Right hindlimb (tissue), 1 donor: ENCODE measurements around the gene SLC13A2.

ENCODE experiments used
- DNase-seq: peaks from one replicate; pipeline ENCODE4 v3.0.0-alpha.2; 2018

The SLC13A2 gene

DNA sequence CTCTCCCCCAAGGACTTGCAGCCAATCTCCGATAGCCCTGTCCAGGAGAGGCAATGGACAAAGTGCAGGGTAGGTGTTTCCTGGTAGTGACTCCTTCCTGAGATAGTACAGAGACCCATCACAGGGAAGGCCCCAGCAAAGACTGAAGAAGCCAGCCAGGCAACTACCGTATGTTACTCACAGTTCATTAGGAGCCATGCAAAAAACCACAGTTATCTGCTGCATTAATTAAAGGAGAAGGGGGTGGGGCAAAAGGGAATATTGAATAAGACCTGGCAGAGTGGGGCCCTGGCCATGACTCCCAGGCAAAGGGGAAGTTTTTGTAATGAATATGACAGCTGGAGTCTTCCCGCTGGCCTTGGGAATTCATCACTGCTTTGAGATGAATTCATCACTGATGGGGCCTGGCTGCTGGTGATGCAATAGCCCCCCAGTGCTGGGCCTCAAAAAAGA lies 2.5 kb upstream of the SLC13A2 start:
- no peak for DNase-seq

DNA sequence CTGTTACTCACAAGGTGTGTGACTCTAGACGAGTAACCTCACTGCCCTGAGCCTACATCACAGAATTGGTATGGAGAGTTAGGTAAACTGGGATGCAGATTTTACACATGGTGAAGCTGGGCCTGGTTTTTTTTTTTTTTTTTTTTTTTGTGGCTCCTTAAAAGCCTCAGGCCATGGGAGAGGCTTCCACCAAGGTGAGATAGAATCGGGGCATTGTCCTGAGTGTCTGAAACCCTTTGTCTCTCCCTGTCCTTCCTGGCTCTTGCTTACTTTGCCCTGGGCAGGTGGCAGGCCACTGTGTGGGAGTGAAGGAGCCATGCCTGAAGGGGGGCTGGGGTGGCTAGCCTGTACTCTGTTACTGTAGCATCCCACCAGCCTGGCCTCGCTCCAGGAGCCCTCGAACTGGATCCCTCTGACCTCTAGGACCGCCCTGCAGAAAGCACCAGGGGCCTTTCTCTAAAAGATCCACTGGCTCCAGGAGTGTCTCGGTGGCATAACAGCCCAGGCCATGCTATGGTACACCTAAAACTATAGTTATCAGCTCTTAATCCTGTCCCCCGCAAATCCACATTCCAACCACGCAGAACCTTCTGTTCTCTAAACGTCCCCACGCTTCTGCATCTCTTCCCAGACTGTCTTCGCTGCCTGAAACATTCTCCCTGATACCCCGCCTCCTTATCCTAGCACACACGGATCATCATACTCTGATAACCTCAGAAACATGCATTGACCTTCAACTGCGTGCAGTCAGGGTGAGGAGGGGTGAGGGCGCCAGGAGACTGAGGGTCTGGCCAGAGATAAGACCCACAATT lies 1.7 kb upstream of the SLC13A2 start:
- no peak for DNase-seq

DNA sequence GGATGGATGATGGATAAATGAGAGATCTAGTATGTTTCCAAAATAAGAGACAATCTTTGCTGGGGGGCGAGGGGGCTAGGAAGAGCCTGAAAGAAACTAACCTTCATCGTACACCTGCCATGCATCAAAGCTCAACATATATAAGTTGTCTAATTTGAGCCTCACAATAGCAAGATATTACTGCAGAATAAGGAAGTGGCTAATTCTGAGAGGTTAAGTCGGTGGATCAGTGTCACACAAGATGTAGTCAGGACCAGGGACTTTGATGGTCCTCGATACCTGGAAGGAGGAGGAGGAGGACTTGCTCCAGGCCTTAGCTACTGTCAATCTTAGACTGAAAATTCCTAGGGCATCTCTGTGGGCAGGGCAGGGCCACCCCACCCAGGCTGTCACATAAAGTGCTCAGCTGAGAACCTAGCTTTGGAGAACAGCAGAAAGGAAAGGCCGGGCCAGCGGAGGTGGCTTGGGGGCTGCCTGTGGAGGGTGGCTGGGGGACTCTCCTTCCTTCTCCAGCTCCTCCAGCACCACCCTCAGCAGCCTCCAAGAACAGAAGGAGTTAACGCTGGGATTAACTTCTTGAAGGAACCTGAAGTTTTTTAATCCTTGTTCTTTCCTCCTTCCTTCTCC lies 460 bp upstream of the SLC13A2 start:
- DNase-seq, result no peak

DNA sequence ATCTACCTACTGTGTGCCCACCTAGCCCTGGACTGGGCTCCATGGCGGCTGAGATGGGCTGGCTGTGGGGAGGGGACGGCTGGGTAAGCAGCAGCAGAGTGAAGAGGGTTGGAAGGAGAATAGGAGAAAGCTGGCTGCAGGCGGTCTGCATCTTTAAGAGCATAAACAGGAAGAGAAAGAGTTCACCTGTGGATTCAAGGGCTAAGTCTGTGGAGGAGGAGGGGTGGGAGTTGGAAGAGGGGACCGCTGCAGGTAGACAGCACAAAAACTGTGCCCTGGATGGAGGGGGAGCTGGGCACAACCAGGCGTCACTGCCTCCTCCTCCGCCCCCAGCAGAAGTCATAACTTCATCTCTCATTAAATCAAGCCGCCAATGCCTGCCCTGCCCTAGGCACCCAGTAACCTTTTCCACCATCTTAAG lies 677 bp downstream of the SLC13A2 start:
- no peak for DNase-seq

DNA sequence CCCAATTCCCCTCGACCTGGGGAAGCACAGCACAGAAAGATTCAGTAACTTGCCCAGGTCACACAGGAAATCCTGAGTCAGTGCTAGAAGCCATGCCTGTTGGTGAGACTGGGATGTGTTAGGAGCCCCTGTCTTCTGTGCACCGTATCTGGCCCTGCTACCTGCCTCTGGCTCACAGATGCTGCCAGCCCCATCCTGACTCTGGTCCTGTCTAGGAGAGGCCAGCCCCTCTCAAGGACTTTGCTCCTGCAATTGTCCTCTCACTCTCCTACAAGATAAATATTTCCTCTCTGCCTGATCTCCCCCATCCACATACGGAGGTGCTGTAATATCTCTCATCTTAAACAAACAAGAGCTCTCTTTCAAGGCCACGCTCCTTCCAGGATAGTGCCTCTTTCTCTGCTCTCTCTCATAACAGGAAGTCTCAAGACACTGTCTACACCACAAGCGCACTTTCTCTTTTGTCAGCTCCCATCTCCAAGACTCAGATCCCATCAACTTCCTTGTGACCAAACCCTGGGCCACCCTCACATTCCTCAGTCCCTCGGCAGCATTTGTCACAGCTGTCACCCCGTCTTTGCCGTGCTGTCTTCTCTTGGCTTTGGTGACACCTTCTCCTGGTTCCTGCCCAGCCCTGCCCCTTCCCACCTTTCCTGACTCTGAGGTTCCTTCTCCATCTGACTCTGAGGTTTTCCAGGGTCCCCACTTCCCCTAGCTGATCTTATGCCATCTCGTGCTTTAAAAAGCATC lies 1.9 kb downstream of the SLC13A2 start:
- no peak for DNase-seq

DNA sequence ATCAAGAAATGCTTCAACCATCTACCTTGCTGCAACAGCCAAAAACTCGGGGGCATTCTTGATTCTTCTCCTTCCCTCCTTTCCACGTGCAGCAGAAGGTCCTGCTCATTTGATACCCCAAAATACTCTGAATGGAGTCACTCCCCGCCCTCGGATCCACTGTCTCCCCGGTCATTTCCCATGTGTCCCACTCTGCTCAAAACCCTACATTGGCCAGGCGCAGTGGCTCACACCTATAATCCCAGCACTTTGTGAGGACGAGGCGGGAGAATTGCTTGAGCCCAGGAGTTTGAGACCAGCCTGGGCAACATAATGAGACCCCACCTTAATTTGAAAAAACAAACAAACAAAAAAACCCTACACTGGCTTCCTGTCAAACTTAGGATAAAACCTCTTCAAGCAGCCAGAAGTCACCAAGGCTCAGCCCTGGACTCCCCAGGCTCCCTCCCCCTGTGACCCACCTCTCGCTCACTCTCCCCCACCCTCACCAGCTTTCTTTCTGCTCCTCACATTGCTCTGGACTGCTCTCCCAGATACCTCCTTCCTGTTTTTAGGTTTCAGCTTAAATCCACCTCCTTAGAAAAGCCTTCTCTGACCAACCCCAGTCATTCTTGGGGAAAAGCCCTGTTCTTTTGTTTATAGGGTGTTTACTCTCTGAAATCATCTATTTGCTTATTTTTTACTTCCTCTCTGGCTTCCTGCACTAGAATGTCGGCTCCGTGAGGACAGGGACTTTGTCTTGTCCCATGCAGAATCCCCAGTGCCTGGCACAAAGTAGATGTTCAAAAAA lies 2.8 kb downstream of the SLC13A2 start:
- DNase-seq, result no peak

DNA sequence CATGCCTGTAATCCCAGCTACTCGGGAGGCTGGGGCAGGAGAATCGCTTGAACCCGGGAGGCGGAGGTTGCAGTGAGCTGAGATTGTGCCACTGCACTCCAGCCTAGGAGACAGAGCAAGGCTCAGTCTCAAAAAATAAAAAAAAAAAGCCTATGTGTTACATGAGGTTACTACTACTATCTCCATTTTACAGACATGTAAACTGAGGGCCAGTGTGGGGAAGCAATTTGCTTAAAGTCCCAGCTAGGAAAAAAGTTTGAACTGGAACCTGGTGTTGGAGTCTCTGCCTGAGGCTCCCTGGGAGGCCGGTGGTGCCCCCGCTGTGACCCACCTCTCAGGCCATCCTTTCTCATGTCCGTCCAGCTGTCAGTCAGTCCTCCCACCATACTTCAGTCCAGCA lies 4.5 kb downstream of the SLC13A2 start:
- DNase-seq, result no peak

DNA sequence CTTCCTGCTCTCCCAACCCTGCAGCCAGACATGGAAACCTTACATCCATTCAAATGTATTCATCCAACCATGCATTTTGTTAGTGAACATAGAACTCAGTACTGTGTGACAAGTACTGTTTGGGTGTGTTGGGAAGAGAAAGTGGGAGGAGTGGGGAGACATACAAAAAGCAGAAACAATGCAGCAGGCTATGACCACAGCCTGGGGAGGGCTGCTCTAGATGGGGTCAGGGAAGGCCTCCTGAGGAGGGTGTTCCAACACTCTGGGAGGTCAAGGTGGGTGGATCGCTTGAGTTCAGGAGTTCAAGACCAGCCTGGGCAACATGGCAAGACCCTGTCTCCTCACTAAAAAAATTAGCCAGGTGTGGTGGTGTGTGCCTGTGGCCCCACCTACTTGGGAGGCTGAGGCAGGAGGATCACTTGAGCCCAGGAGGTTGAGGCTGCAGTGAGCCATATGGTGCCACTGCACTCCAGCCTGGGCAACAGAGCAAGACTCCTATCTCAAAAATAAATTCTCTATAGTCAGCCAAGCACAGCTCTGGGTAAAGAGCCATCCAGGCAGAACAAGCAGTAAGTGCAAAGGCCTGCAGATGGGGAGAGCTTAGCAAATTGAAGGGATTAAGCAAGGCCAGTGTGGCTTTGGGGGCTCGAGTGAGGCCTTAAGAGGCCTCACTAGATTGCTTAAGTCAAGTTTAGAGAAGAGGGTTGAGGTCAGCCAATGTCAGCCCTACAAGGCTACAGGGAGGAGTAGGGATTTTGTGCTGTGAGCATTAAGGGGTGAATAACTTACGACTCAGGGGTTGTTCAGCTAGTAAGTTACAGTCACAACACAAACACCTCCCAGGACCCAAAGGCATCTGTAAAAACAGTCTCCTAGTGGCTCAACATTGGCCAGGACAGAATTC lies 5.5 kb downstream of the SLC13A2 start:
- no peak for DNase-seq

DNA sequence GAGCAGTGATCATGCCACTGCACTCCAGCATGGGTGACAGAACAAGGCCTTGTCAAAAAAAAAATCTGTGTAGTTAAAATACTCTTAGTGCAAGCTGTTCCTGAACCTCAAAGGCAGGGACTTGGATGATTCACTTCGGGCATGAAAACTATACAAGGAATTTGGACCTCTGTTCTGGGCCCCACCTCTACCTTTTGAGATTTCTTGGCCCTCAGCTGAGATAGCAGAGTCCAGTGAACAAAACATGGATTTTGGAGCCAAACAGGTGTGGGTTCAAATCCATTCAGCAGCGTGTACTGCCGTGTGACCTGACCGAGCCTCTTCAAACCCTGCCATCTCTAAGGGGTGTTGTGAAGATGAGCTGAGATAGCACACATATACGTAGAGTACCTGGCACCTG lies 6.8 kb downstream of the SLC13A2 start:
- no peak for DNase-seq

DNA sequence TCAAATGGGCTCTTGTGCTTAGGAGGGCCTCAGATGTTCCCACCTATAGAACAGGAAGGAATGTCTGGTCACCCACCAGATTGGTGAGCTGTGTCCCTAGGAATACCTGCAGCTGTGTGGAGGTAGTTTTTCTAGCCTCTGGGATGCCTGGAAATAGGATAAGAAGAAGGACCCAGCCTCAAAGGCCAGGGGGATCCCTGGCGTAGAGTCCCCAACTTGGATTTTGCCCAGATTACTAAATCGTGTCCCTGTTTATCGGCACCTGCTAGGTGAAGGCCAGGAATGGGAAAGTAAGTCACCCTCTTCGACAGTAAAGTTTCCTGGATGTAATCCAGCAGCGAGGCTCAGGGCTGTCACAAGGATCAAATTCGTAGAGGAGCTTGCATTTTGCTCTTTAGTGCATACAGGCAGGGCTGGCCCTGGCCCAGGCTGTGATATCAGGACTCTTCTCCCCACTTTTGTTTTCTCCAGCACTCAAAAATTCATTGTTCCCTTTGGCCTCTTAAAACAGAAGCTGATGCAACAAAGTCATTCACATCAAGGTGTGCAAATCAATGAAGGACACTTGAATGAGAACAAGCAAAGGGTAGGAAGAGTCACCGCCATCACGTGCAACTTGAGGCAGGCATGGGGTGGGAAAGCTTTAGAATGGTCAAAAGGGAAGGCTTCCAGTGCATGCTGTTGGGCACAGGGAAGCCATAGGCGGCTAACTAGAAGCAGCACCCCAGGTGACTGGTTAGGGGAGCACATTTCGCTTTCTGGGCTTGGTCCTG lies 7.5 kb downstream of the SLC13A2 start:
- DNase-seq, result peak; percentile 7

DNA sequence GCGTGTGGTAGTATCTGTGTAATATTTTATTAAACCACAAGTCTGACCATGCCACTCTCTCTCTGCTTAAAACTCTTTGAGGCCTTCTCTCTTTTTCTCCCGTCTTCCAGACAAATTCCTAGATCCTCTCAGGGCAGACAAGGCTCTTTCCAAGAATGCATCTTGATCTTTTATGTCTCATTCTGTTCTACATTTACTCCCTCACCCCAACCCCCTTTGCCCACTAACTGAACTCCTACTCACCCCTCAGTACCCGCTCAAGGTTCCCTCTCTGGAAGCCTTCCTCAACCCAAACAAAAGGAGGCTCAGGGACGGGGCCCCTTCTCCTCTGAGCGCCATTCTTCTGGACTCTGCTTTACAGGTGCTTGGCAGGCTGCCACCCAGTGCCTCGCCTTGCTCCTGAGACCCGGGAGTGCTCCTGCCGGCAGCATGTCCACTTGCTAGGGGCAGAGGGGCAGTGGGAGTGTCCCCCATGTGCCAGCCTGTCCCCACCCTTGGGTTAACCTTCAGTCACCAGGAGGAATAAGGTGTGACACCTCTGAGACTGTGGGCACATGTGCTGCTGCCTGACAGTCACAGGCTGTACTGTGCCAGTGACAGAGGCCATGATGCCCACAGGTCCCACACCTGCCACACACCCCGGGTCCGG lies 9.2 kb downstream of the SLC13A2 start:
- peak; percentile 9 for DNase-seq

DNA sequence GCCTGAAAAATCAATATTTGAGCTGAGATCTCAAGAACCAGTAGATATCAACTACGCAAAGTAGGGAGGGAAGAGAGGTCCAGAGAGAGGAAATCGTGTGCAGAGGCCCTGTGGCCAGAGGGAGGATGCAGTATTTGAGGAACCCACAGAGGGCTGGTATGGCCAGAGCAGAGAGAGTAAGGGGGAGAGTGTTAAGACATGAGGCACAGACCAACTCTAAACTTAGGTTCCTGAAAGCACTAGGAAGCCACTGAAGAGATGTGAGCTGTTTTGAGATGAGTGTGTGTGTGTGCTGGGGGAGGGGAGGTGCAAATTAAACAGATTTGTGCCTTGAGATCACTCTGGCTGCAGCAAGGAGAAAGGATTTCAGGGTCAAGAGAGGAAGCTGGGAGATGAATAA lies 10.9 kb downstream of the SLC13A2 start:
- DNase-seq, result no peak

DNA sequence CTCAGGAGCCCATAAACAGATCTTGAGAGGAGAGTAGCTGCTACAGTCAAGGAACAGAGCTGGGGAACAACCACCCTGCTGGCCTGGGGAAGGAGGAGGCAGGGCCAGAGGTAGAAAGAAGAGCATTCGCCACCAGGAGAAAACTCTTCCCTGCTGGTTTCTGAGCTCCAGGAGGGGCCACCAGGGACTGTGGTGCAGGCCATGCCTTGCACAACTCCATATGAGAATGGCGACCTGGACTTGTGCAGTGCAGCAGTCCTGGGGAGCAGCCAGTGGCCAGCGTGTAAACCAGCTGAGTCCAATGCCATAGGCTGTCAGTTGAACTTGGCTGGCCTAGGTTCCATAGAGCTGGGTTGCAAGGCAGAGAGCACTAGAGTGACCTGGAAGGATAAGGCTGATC lies 11.6 kb downstream of the SLC13A2 start:
- DNase-seq, result no peak

DNA sequence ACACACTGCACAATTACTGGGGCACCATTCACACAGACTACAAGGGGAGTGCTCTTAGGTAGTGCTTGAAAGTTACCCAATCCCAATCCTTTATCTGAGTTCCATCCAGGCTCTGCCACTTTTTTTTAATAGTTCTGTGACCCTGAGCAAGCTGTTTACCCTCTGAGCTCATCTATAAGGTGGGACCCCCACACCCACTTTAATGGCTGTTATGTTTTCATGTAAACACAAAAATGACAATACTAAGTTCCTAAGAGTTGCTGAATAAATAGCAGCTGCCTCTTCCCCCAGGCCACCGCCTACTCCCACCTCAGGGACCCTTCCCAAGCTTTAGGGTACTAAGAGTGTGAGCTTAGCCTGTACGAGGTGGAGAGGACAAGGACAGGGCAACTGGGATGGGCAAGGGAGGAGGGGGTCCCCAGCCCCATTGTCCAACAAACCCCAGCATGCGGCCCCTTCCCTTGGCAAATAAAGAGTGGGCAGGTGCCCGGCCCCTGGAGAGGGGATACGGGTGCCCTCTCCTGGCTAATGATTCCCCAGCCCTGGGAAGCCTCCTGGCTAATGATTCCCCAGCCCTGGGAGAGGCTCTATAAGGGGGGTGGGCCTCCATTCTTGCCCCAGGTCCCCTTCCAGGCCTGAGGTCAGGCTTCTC lies 14.6 kb downstream of the SLC13A2 start:
- DNase-seq, result no peak

DNA sequence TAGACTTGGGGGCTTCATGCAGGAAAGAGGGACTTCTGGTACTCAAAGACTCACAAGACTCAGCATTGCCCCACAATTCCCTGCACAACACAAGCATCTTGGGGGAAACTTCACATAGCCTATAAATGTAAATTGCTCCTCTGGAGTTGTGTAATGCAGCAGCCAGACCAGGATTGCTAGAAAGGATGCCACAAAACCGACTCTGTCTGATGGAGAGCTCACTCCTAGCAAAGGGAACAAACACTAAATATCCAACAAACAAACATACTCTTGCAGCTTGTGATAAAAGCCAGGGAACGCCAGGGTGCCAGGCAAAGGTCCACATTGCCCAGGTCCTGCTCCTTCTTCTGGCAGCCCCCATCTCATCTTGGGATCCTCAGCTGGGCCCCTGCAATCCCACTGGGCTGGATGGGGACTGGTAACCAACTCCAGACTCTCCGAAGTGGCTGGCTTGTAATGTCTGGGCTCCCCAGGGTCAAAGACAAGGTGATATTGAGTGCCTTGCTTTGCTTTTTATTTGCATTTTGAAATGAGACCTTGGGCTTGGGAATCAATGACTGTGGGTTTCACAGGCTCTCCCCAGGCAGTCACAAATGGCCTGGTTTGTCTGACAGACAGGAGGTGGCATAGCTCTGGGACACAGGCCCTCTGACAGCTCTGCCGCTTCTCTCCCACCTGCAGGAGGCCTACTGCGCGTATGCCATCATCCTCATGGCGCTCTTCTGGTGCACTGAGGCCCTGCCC lies 15.3 kb downstream of the SLC13A2 start:
- no peak for DNase-seq

DNA sequence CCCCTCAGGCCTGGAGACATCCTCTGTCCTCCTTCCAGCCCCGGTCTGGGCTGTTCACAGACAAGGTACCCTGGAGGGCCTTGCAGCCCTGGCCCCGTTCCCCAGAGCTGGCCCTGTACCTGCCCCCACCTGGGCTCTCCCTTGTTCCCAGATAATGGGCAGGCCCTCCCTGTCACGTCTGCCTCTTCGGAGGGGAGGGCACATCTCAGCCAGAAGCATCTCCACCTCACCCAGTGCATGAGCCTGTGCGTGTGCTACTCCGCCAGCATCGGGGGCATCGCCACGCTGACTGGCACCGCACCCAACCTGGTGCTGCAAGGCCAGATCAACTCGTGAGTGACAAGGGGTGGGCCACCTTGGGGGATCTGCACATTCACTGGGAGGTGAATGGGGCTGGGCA lies 17.8 kb downstream of the SLC13A2 start:
- no peak for DNase-seq

DNA sequence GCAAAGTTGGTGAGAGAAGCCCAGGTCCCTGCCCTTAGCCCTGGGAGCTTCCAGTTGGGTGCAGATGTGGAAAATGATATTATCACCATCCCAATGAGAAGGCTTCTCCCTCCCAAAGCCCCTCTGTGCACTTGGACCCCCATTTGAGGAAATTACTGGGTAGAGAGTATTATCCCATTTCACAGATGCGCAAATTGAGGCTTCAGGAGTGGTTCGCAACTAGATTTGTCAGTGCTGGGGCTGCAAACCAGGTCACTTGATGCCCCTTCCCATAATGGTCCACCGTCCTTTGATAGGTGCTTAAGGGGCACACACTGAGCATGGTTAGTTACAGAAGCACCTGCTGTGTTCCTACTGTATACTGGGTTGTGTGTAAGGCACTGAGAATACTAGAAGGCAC lies 18.4 kb downstream of the SLC13A2 start:
- DNase-seq, result no peak

DNA sequence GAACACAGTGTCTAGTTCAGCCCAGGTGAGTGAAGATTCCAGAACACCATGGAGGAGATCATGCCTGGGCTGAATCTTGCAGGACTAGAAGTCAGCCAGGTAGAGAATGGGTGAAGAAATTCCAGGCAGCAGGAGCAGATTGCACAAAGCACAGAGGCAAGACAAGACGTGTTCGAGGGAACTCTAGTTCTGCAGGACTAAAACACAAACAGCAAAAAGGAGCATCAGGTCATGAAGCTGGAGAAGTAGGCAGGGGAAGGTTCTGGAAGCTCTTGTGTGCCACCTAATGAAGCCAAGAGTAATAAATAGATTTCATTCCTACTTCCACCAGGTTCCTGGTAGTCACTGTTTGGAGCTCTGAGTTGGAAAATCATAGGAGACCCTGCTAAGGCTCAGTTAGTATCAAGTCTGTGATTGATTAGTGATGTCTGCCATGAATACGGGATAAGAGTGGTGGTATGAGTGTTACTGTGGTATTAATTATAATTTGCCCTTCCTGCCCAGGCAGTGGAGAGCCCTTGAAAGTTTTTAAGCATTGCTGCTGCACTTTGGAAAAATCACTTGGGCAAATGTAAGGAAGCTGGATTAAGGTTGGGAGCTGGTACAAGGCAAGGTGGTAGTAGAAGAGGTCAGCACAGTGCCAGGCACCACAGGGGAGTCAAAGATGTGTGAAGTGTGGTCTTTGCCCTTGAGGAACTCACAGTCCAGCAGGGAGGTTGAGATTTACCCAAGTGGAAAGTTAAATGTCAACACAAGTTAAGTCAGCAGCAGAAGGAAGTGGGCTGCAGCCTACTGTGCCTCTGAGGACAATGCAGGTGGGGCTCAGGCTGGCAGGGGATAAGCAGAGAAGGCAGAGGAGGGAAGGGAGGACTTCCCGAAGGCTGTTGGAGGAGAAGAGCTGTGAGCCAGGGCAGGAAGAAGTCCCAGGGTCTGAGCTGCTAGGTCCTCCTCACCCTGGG lies 19.2 kb downstream of the SLC13A2 start:
- DNase-seq, result no peak
